Activated CD4-positive, CD25-positive, alpha-beta regulatory T cell treated with anti-CD3 and anti-CD28 coated beads, Interleukin-2, amount 50 U/mL, for 24 hours (primary cell): Measurements from ENCODE around the gene TXNRD2.

ENCODE experiments used
- ATAC-seq, 2 donors: fragments of 150-1000 bp; cut with Tn5 transposase; one replicate each; pipeline ENCODE4 v1.10.0; 2021; ENCODE audit warnings: mild to moderate bottlenecking in 1 of 2, moderate library complexity in 1 of 2

The TXNRD2 gene

GRCh38 chr22:19941365-19942082 lies at the start of gene TXNRD2, which contains the start of gene COMT:
TSS of gene TXNRD2 (minus strand) at chr22:19941818. CDS start at chr22:19941803, 15 bp downstream.
TSS of gene COMT (plus strand) at chr22:19941772. CDS start at chr22:19962527, 20,755 bp downstream.
- peak; percentile 87 to 90 for ATAC-seq

- ATAC-seq = no peak
Observed at GRCh38 chr22:19991395-19991644, 49.7 kb upstream of the TXNRD2 start.

GRCh38 chr22:19990609-19991394 lies 49.2 kb upstream of the TXNRD2 start:
- no peak for ATAC-seq

- ATAC-seq = no peak
Observed at GRCh38 chr22:19990188-19990587, 48.6 kb upstream of the TXNRD2 start.

- ATAC-seq = no peak
Observed at GRCh38 chr22:19989725-19990067, 48.1 kb upstream of the TXNRD2 start.

- no peak for ATAC-seq
Observed at GRCh38 chr22:19988965-19989724, 47.5 kb upstream of the TXNRD2 start.

- ATAC-seq = no peak
Observed at GRCh38 chr22:19988331-19988808, 46.8 kb upstream of the TXNRD2 start.

GRCh38 chr22:19987394-19988306 lies 46.0 kb upstream of the TXNRD2 start:
- ATAC-seq = no peak

GRCh38 chr22:19986410-19987341 lies 45.1 kb upstream of the TXNRD2 start:
- ATAC-seq = peak; percentile 74 to 78

GRCh38 chr22:19986011-19986409 lies 44.4 kb upstream of the TXNRD2 start:
- no peak for ATAC-seq

- no peak for ATAC-seq
Observed at GRCh38 chr22:19984851-19985811, 43.5 kb upstream of the TXNRD2 start.

- no peak for ATAC-seq
Observed at GRCh38 chr22:19984201-19984753, 42.7 kb upstream of the TXNRD2 start.

- no peak for ATAC-seq
Observed at GRCh38 chr22:19983741-19984140, 42.1 kb upstream of the TXNRD2 start.

- no peak for ATAC-seq
Observed at GRCh38 chr22:19982991-19983578, 41.5 kb upstream of the TXNRD2 start.

GRCh38 chr22:19981961-19982920 lies 40.6 kb upstream of the TXNRD2 start:
- no peak for ATAC-seq

- no peak for ATAC-seq
Observed at GRCh38 chr22:19981171-19981960, 39.7 kb upstream of the TXNRD2 start.

- no peak for ATAC-seq
Observed at GRCh38 chr22:19980766-19981165, 39.1 kb upstream of the TXNRD2 start.
